ENCODE data around the gene C9orf78. TPM values are rescaled to one million over a fixed set of nuclear protein-coding genes. Genes with fewer than 3 reads are reported as not detected.

The C9orf78 gene
- total RNA-seq, 1 donor from 2014 or later = 34.1 TPM

DNA sequence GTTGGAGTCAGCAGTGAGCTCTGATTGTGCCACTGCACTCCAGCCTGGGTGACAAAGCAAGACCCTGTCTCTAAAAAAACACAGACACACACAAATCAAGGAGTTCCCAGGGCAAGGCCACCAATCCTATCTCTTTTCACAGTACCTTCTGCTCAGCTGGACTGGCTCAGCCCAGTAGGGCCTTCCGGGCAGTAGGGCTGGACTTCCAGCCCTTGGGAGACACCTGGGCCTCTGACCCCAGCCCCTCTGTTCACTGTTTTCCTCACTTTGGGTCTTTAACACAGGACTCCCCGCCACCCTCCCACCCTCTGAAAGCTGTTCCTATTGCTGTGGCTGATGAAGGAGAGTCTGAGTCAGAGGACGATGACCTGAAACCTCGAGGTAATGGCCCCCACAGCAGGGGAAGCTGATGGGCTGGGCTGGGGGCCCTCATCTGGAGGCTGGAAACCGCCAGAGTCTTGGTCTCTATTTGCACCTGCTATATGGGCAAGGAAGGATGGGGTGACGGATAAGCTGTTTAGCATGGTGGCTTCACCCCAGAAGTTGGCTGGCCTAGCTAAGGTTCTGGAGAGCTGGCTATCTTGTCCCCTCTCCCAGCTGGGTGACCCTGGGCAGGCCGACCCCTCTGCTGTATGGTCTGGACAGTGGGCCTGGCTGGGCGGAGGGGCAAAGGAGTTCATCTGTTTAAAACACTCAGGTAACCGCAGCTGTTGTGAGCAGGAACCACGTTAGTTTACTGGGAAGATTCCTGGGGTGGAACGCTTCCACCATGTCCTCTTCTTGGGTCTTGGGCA, 25.8 kb upstream of the C9orf78 start:
- Mint-ChIP-seq H3K9me3 (no peaks in the 10 kb centered on the region), H3K27ac (no peak overlapping the region), H3K4me1 (peaks cover 6% of the 10 kb centered on the region), H3K4me3 (no peak overlapping the region), H3K36me3 (ENCODE audit: low read depth) (peaks cover 59% of the 10 kb centered on the region), H3K27me3 (no peaks in the 10 kb centered on the region)
- ATAC-seq (ENCODE audit: low read depth) (no peak), DNase-seq (no peak)
- TF ChIP-seq, protein P1, sequence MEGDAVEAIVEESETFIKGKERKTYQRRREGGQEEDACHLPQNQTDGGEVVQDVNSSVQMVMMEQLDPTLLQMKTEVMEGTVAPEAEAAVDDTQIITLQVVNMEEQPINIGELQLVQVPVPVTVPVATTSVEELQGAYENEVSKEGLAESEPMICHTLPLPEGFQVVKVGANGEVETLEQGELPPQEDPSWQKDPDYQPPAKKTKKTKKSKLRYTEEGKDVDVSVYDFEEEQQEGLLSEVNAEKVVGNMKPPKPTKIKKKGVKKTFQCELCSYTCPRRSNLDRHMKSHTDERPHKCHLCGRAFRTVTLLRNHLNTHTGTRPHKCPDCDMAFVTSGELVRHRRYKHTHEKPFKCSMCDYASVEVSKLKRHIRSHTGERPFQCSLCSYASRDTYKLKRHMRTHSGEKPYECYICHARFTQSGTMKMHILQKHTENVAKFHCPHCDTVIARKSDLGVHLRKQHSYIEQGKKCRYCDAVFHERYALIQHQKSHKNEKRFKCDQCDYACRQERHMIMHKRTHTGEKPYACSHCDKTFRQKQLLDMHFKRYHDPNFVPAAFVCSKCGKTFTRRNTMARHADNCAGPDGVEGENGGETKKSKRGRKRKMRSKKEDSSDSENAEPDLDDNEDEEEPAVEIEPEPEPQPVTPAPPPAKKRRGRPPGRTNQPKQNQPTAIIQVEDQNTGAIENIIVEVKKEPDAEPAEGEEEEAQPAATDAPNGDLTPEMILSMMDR (IDR thresholded peaks at IDR 0.05) = no peak
- intact Hi-C loops (cut with micrococcal nuclease) = no loop called here
- POLR2A ChIA-PET = interaction anchor here (0.5 kb wide), 1 partner anchor 58 kb away, joined by 5 read pairs; no protein-coding TSS in a partner anchor
- CTCF ChIA-PET = interaction anchor here (0.9 kb wide), 1 partner anchor 24 kb away, joined by 6 read pairs; no protein-coding TSS in a partner anchor

GRCh38 chr9:129858167-129858962, 23.3 kb upstream of the C9orf78 start:
- Mint-ChIP-seq H3K4me3 (no peak overlapping the region), H3K9me3 (no peaks in the 10 kb centered on the region), H3K27ac (no peak overlapping the region), H3K36me3 (ENCODE audit: low read depth) (peaks cover 68% of the 10 kb centered on the region), H3K27me3 (no peaks in the 10 kb centered on the region), H3K4me1 (peaks cover 2% of the 10 kb centered on the region)
- no peak for ATAC-seq (ENCODE audit: low read depth)
- intact Hi-C loops (cut with micrococcal nuclease) = no loop called here
- ChIA-PET CTCF (no interaction called here), POLR2A (no interaction called here)
- no peak for DNase-seq
- TF ChIP-seq, protein P1 (IDR thresholded peaks at IDR 0.05) = no peak

DNA sequence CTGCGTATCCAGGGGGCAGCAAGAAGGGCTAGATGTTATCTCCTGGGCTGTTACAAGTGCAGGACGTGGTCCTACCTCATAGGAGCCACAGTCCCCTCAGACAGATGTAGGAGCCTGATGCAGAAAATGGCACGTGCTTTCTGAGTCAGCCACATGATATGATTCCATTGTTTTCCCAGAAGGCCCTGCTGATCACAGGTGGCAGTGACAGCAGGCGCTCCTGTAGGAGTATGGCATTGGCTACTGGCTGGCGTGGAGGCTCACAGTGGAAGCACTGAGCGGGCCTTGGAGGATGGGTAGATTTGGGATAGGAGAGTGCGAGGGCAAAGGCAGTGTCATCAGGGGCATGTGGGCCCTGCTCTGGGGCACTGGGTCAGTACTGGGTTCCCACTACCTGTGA, 22.1 kb upstream of the C9orf78 start:
- ChIA-PET POLR2A (no interaction called here), CTCF (no interaction called here)
- H3K27ac Mint-ChIP-seq = no peak overlapping the region

GRCh38 chr9:129854588-129855110, 19.6 kb upstream of the C9orf78 start:
- H3K4me3 Mint-ChIP-seq = no peak overlapping the region
- no peaks in the 10 kb centered on the region for H3K9me3 Mint-ChIP-seq
- ChIA-PET CTCF (no interaction called here), POLR2A (no interaction called here)
- DNase-seq (no peak), ATAC-seq (ENCODE audit: low read depth) (no peak)
- peaks cover 81% of the 10 kb centered on the region for H3K36me3 Mint-ChIP-seq (ENCODE audit: low read depth)
- H3K27me3 Mint-ChIP-seq = no peaks in the 10 kb centered on the region
- no peak overlapping the region for H3K27ac Mint-ChIP-seq
- intact Hi-C loops (cut with micrococcal nuclease) = no loop called here
- H3K4me1 Mint-ChIP-seq = no peaks in the 10 kb centered on the region
- TF ChIP-seq, protein P1 (IDR thresholded peaks at IDR 0.05) = no peak

More for the DNA sequence above, 22.1 kb upstream of the C9orf78 start:
- H3K4me1 Mint-ChIP-seq = no peaks in the 10 kb centered on the region
- no peaks in the 10 kb centered on the region for H3K9me3 Mint-ChIP-seq
- H3K4me3 Mint-ChIP-seq = no peak overlapping the region
- intact Hi-C loops (cut with micrococcal nuclease) = no loop called here
- TF ChIP-seq, protein P1 (IDR thresholded peaks at IDR 0.05) = no peak
- ATAC-seq (ENCODE audit: low read depth) = no peak
- H3K27me3 Mint-ChIP-seq = no peaks in the 10 kb centered on the region
- DNase-seq = no peak
- H3K36me3 Mint-ChIP-seq (ENCODE audit: low read depth) = peaks cover 74% of the 10 kb centered on the region

GRCh38 chr9:129853614-129854013, 18.5 kb upstream of the C9orf78 start:
- ChIA-PET POLR2A (no interaction called here), CTCF (no interaction called here)
- Mint-ChIP-seq H3K9me3 (no peaks in the 10 kb centered on the region), H3K4me1 (no peaks in the 10 kb centered on the region), H3K36me3 (ENCODE audit: low read depth) (peaks cover 80% of the 10 kb centered on the region), H3K27me3 (no peaks in the 10 kb centered on the region), H3K4me3 (no peak overlapping the region), H3K27ac (no peak overlapping the region)
- DNase-seq = no peak
- intact Hi-C loops (cut with micrococcal nuclease) = no loop called here
- TF ChIP-seq, protein P1 (IDR thresholded peaks at IDR 0.05) = no peak
- no peak for ATAC-seq (ENCODE audit: low read depth)
